ENCODE data around the gene ELMO3. TPM values are rescaled to one million over a fixed set of nuclear protein-coding genes. Genes with fewer than 3 reads are reported as not detected.

ELMO3 gene
- total RNA-seq, 1 donor from 2014 or later: 1.7 TPM

DNA sequence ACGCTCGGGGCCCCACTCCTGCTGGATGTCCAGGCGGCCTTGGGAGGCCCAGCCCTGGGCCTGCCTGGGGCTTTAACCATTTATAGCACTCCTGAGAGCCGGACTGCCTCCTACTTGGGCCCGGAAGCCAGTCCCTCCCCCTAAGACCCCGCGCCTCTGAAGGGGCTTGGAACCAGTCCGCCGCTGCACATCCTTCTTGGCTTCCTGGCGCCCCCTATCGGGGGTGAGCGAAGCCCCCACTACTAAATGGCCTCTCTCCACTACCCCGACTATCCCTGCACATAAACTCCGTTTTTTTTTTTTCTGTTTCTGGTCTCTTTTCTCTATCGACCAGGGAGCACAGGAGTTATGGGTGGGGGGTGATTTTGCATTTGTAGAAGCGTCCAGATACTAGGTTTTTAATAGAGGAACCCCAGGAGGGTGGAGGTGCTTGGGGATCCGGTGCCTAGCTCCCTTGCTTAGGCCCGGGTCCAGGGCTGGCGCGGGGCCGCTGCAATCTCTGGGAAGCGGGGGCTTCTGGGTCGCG lies 29.2 kb upstream of the ELMO3 start:
- no peak for DNase-seq (ENCODE audit: extremely low spot score, unreplicated experiment)
- peak overlapping the region; percentile 77 for H3K4me3 Mint-ChIP-seq (ENCODE audit: unreplicated experiment)
- H3K27me3 Mint-ChIP-seq (ENCODE audit: unreplicated experiment): peaks cover 16% of the 10 kb centered on the region
- H3K9me3 Mint-ChIP-seq (ENCODE audit: unreplicated experiment): no peaks in the 10 kb centered on the region
- H3K4me1 Mint-ChIP-seq (ENCODE audit: unreplicated experiment): peaks cover 43% of the 10 kb centered on the region
- TF ChIP-seq, protein P1, sequence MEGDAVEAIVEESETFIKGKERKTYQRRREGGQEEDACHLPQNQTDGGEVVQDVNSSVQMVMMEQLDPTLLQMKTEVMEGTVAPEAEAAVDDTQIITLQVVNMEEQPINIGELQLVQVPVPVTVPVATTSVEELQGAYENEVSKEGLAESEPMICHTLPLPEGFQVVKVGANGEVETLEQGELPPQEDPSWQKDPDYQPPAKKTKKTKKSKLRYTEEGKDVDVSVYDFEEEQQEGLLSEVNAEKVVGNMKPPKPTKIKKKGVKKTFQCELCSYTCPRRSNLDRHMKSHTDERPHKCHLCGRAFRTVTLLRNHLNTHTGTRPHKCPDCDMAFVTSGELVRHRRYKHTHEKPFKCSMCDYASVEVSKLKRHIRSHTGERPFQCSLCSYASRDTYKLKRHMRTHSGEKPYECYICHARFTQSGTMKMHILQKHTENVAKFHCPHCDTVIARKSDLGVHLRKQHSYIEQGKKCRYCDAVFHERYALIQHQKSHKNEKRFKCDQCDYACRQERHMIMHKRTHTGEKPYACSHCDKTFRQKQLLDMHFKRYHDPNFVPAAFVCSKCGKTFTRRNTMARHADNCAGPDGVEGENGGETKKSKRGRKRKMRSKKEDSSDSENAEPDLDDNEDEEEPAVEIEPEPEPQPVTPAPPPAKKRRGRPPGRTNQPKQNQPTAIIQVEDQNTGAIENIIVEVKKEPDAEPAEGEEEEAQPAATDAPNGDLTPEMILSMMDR (IDR thresholded peaks at IDR 0.05): peak; percentile 70
- no peaks in the 10 kb centered on the region for H3K36me3 Mint-ChIP-seq (ENCODE audit: unreplicated experiment)
- H3K27ac Mint-ChIP-seq (ENCODE audit: unreplicated experiment): peak overlapping the region; percentile 86

DNA sequence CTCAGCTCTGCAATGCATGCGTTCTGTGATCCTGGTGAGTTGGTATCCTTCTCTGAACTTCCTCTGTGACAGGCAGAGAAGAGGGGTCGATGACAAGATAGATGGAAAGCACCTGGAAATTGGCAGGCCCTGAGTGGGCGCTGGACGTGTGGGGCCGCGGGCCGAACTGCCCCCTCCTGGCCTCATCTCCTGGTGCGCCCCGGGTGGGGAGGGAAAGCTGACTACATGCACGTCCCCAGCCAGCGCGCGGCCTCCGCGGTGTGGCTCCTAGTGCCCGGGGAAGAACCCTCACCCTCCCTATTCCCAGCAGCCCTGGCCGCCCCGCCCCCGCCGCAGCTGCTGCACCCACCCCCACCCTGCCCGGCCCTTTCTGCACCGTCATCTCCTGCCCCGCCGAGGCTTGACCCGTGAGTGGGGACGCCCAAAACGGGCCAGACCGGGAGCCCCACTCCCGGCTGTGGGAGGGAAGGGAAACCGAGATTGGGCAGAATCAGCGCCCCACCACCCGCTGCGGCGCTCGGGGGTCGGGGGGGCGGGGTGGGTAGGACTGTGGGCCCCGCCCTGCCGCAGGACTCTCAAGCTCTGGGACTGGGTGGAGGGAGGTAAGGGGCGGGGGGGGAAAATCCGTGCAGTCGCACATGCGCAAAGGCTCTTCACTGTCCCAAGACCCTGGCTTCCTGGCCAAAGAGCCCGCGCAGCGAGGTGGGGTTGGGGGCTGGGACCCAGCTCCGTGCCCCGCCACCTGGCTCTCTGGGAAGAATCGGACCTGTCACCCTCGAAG lies 28.6 kb upstream of the ELMO3 start, which contains the start of gene NOL3:
Gene NOL3, plus strand, starts transcription at position 371 of the 781 bp plus-strand sequence.
- peak; percentile 91 for DNase-seq (ENCODE audit: extremely low spot score, unreplicated experiment)
- H3K27me3 Mint-ChIP-seq (ENCODE audit: unreplicated experiment): peaks cover 11% of the 10 kb centered on the region
- H3K4me3 Mint-ChIP-seq (ENCODE audit: unreplicated experiment): peak within 1 kb of the TSS; percentile 77
- peak within 1 kb of the TSS; percentile 91 for H3K27ac Mint-ChIP-seq (ENCODE audit: unreplicated experiment)
- H3K36me3 Mint-ChIP-seq (ENCODE audit: unreplicated experiment): no peaks in the 10 kb centered on the region
- TF ChIP-seq, protein P1 (IDR thresholded peaks at IDR 0.05): no peak
- no peaks in the 10 kb centered on the region for H3K9me3 Mint-ChIP-seq (ENCODE audit: unreplicated experiment)
- H3K4me1 Mint-ChIP-seq (ENCODE audit: unreplicated experiment): peaks cover 38% of the 10 kb centered on the region

DNA sequence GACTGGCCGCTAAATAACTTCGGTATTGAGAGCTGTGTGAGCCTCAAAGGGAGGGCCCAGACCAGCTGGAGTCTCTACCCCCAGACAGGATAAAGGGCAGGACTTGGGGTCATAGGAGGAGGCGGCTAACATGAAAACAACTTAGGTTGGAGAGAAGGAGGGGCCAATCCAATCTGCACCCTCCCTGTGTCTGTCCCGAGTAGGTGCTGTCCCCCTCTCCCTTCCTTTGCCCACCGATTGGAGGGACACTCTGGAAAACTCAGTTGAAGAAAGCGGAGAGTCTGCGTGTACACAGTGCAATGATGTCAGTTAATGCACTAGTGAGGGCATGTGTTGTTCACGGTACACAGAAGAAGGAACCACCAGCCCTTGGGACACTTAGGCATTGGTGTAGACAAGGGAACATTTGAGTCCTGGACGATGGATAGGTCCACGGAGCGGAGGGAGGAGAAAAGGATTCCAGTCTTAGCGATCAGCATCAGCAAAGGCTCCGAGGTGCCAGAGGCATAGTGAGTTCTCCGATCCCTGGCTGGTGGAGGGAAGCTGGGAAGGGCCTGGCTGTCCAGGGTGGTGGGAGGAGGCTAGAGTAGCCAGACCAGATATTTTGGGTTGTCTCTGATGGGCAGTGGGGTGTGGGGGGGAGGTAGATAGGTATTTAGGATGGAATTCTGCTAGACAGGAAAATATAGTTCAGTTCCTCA lies 27.8 kb upstream of the ELMO3 start:
- Mint-ChIP-seq H3K27ac (ENCODE audit: unreplicated experiment) (peak overlapping the region; percentile 91), H3K9me3 (ENCODE audit: unreplicated experiment) (no peaks in the 10 kb centered on the region), H3K27me3 (ENCODE audit: unreplicated experiment) (peaks cover 10% of the 10 kb centered on the region), H3K4me3 (ENCODE audit: unreplicated experiment) (peak overlapping the region; percentile 77), H3K36me3 (ENCODE audit: unreplicated experiment) (no peaks in the 10 kb centered on the region), H3K4me1 (ENCODE audit: unreplicated experiment) (peaks cover 37% of the 10 kb centered on the region)
- no peak for DNase-seq (ENCODE audit: extremely low spot score, unreplicated experiment)
- TF ChIP-seq, protein P1 (IDR thresholded peaks at IDR 0.05): no peak

DNA sequence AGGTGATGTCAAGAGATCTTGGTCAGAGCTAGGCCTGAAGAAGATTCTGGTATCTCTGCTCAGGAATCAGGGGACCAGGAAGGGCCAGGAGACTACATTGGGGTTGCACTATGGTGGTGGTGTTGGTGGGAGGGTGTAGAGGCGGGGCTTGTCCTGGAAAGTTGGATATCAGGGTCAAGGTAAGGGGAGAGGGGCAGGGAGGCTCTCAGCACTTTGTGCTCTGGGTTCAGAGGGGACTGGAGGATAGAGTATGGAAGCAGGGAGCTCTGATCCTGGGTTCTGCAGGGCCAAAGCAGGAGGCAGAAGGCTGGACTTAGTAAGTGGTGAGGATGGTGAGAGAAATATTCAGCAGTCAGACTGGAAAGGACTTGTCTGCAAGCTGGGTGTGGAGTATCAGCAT lies 25.6 kb upstream of the ELMO3 start:
- Mint-ChIP-seq H3K27ac (ENCODE audit: unreplicated experiment) (peak overlapping the region; percentile 94), H3K9me3 (ENCODE audit: unreplicated experiment) (no peaks in the 10 kb centered on the region), H3K4me1 (ENCODE audit: unreplicated experiment) (peaks cover 40% of the 10 kb centered on the region), H3K4me3 (ENCODE audit: unreplicated experiment) (peak overlapping the region; percentile 86), H3K36me3 (ENCODE audit: unreplicated experiment) (no peaks in the 10 kb centered on the region), H3K27me3 (ENCODE audit: unreplicated experiment) (no peaks in the 10 kb centered on the region)
- no peak for DNase-seq (ENCODE audit: extremely low spot score, unreplicated experiment)
- TF ChIP-seq, protein P1 (IDR thresholded peaks at IDR 0.05): no peak

Measured in osteocyte (in vitro differentiated cells).